Dedifferentiated amniotic fluid mesenchymal stem cell (primary cell): Measurements from ENCODE around the gene SORCS2.

Source experiments
- DNase-seq: peaks from one replicate; pipeline ENCODE4 v3.0.0-alpha.2; 2016; ENCODE audit errors: extremely low spot score

Gene SORCS2

GRCh38 chr4:7614350-7614949, 422.1 kb downstream of the SORCS2 start:
- no peak for DNase-seq

GRCh38 chr4:7616193-7616592, 423.9 kb downstream of the SORCS2 start:
- no peak for DNase-seq

- no peak for DNase-seq
Observed at GRCh38 chr4:7618361-7618760, 426.0 kb downstream of the SORCS2 start.

GRCh38 chr4:7620086-7620813, 427.9 kb downstream of the SORCS2 start:
- no peak for DNase-seq

GRCh38 chr4:7620814-7621176, 428.5 kb downstream of the SORCS2 start:
- no peak for DNase-seq

GRCh38 chr4:7621252-7622035, 429.1 kb downstream of the SORCS2 start:
- DNase-seq: no peak

- no peak for DNase-seq
Observed at GRCh38 chr4:7622371-7622770, 430.0 kb downstream of the SORCS2 start.

GRCh38 chr4:7623468-7623867, 431.1 kb downstream of the SORCS2 start:
- no peak for DNase-seq

GRCh38 chr4:7624396-7624980, 432.1 kb downstream of the SORCS2 start:
- DNase-seq: no peak

- no peak for DNase-seq
Observed at GRCh38 chr4:7625071-7625470, 432.7 kb downstream of the SORCS2 start.

GRCh38 chr4:7626531-7626930, 434.2 kb downstream of the SORCS2 start:
- DNase-seq: no peak

GRCh38 chr4:7627251-7628250, 435.2 kb downstream of the SORCS2 start:
- no peak for DNase-seq

- no peak for DNase-seq
Observed at GRCh38 chr4:7628432-7628831, 436.1 kb downstream of the SORCS2 start.

- DNase-seq: no peak
Observed at GRCh38 chr4:7629501-7630254, 437.3 kb downstream of the SORCS2 start.

- peak; percentile 76 for DNase-seq
Observed at GRCh38 chr4:7630568-7631287, 438.4 kb downstream of the SORCS2 start.

GRCh38 chr4:7631288-7632014, 439.1 kb downstream of the SORCS2 start:
- no peak for DNase-seq

GRCh38 chr4:7632341-7632740, 440.0 kb downstream of the SORCS2 start:
- DNase-seq: no peak

GRCh38 chr4:7632971-7633370, 440.6 kb downstream of the SORCS2 start:
- DNase-seq: no peak

GRCh38 chr4:7634661-7635251, 442.4 kb downstream of the SORCS2 start:
- DNase-seq: no peak
